VCaP (cell line): ENCODE results near the gene ARHGEF39.

Experiments used
- H3K27ac ChIP-seq: fragments of 450-650 bp; 2 replicates; pipeline ENCODE4 v1.5.1; 2017
- CTCF ChIP-seq: fragments of 450-650 bp; conservative IDR thresholded peaks from 2 replicates; pipeline ENCODE4 v1.5.1; 2017; ENCODE audit warnings: mild to moderate bottlenecking, moderate library complexity

ARHGEF39 gene

GRCh38 chr9:35690614-35691333, 25.8 kb upstream of the ARHGEF39 start:
- peak overlapping the region; percentile 86 for H3K27ac ChIP-seq
- TF ChIP-seq CTCF = no peak

GRCh38 chr9:35690294-35690613, 25.3 kb upstream of the ARHGEF39 start:
- TF ChIP-seq CTCF = no peak
- peak overlapping the region; percentile 86 for H3K27ac ChIP-seq

- no peak for TF ChIP-seq CTCF
- peak within 1 kb of the TSS; percentile 86 for H3K27ac ChIP-seq
Measured at GRCh38 chr9:35689542-35690293, 24.7 kb upstream of the ARHGEF39 start, which contains the start of gene TPM2. TSS of gene TPM2 (minus strand) at chr9:35689925. CDS start at chr9:35689817, 108 bp downstream.

GRCh38 chr9:35688558-35689541, 23.9 kb upstream of the ARHGEF39 start:
- no peak for TF ChIP-seq CTCF
- no peak overlapping the region for H3K27ac ChIP-seq

- no peak overlapping the region for H3K27ac ChIP-seq
- no peak for TF ChIP-seq CTCF
Measured at GRCh38 chr9:35687972-35688557, 23.1 kb upstream of the ARHGEF39 start.

GRCh38 chr9:35687306-35687705, 22.3 kb upstream of the ARHGEF39 start:
- no peak overlapping the region for H3K27ac ChIP-seq
- no peak for TF ChIP-seq CTCF
